HL-60 (cell line): ENCODE data around the gene SSH2.

Experiments used
- CTCF ChIP-seq: IDR thresholded peaks from one replicate; pipeline ENCODE4 v1.5.1; 2011; ENCODE audit warnings: low read length, control low read depth, inconsistent platforms; ENCODE audit not compliant: insufficient read depth
- REST ChIP-seq: IDR thresholded peaks from 2 replicates; pipeline ENCODE4 v1.6.1; 2012; ENCODE audit warnings: low read depth; ENCODE audit not compliant: insufficient replicate concordance

- no peak for TF ChIP-seq CTCF
- TF ChIP-seq REST, result no peak
Observed at GRCh38 chr17:29683481-29683880, 246.5 kb downstream of the SSH2 start.
